ENCODE data around the gene CSHL1. TPM values are rescaled to one million over a fixed set of nuclear protein-coding genes. Genes with fewer than 3 reads are reported as not detected.

Gene CSHL1
- total and polyA plus RNA-seq, 2 donors (not counting 1 experiment from before 2014, with no cell fraction given), result not detected

- no peak overlapping the region for H3K4me3 ChIP-seq (replicated peaks in 1 of 4; ENCODE audit: control extremely low read depth in 1 of 4, insufficient read depth in 1 of 4, low read depth in 3 of 4, low read length in 4 of 4)
- H3K27ac ChIP-seq (ENCODE audit: insufficient read depth, low read length), result no peak overlapping the region
- TF ChIP-seq CTCF (conservative IDR thresholded peaks at IDR 0.05 in 1 of 2, IDR thresholded peaks at IDR 0.05 in 1 of 2; ENCODE audit: low read depth in 1 of 2, low read length in 2 of 2) (no peak), EZH2 (IDR thresholded peaks at IDR 0.05; ENCODE audit: low read length, missing control alignments) (no peak)
- no peaks in the 10 kb centered on the region for H3K36me3 ChIP-seq (ENCODE audit: control insufficient read depth, insufficient read depth, low read length)
- H3K4me1 ChIP-seq (ENCODE audit: control insufficient read depth, extremely low read depth, insufficient read depth, low read length), result no peaks in the 10 kb centered on the region
- H3K27me3 ChIP-seq (ENCODE audit: control insufficient read depth, insufficient read depth, low read length), result peaks cover 1% of the 10 kb centered on the region
- no peak overlapping the region for H3K9ac ChIP-seq (ENCODE audit: insufficient read depth, low read length)
- no peak overlapping the region for H2AFZ ChIP-seq (ENCODE audit: low read length)
- H4K20me1 ChIP-seq (ENCODE audit: control insufficient read depth, extremely low read depth, insufficient read depth, low read length), result no peaks in the 10 kb centered on the region
- no peaks in the 10 kb centered on the region for H3K9me3 ChIP-seq (ENCODE audit: control insufficient read depth, insufficient read depth, low read depth, low read length)
- H3K4me2 ChIP-seq (ENCODE audit: extremely low read depth, insufficient read depth, low read length), result no peak overlapping the region
- DNase-seq (ENCODE audit: low read depth in 2 of 2), result no peak
- H3K79me2 ChIP-seq (ENCODE audit: control insufficient read depth, insufficient read depth, low read length), result no peaks in the 10 kb centered on the region
Observed at GRCh38 chr17:63940584-63940983, 29.5 kb upstream of the CSHL1 start.

GRCh38 chr17:63939884-63940283 is 28.8 kb upstream of the CSHL1 start:
- H3K9me3 ChIP-seq (ENCODE audit: control insufficient read depth, insufficient read depth, low read depth, low read length), result no peaks in the 10 kb centered on the region
- H3K27ac ChIP-seq (ENCODE audit: insufficient read depth, low read length), result no peak overlapping the region
- no peaks in the 10 kb centered on the region for H3K36me3 ChIP-seq (ENCODE audit: control insufficient read depth, insufficient read depth, low read length)
- H3K79me2 ChIP-seq (ENCODE audit: control insufficient read depth, insufficient read depth, low read length), result no peaks in the 10 kb centered on the region
- peaks cover 6% of the 10 kb centered on the region for H3K27me3 ChIP-seq (ENCODE audit: control insufficient read depth, insufficient read depth, low read length)
- H3K4me2 ChIP-seq (ENCODE audit: extremely low read depth, insufficient read depth, low read length), result no peak overlapping the region
- H3K4me1 ChIP-seq (ENCODE audit: control insufficient read depth, extremely low read depth, insufficient read depth, low read length), result no peaks in the 10 kb centered on the region
- H2AFZ ChIP-seq (ENCODE audit: low read length), result no peak overlapping the region
- H3K9ac ChIP-seq (ENCODE audit: insufficient read depth, low read length), result no peak overlapping the region
- H3K4me3 ChIP-seq (replicated peaks in 1 of 4; ENCODE audit: control extremely low read depth in 1 of 4, insufficient read depth in 1 of 4, low read depth in 3 of 4, low read length in 4 of 4), result no peak overlapping the region
- no peak for DNase-seq (ENCODE audit: low read depth in 2 of 2)
- TF ChIP-seq EZH2 (IDR thresholded peaks at IDR 0.05; ENCODE audit: low read length, missing control alignments), result no peak
- TF ChIP-seq CTCF (conservative IDR thresholded peaks at IDR 0.05 in 1 of 2, IDR thresholded peaks at IDR 0.05 in 1 of 2; ENCODE audit: low read depth in 1 of 2, low read length in 2 of 2), result no peak
- no peaks in the 10 kb centered on the region for H4K20me1 ChIP-seq (ENCODE audit: control insufficient read depth, extremely low read depth, insufficient read depth, low read length)

GRCh38 chr17:63939401-63939800 is 28.3 kb upstream of the CSHL1 start:
- no peak for DNase-seq (ENCODE audit: low read depth in 2 of 2)
- H3K9me3 ChIP-seq (ENCODE audit: control insufficient read depth, insufficient read depth, low read depth, low read length), result no peaks in the 10 kb centered on the region
- H3K27me3 ChIP-seq (ENCODE audit: control insufficient read depth, insufficient read depth, low read length), result peaks cover 6% of the 10 kb centered on the region
- H4K20me1 ChIP-seq (ENCODE audit: control insufficient read depth, extremely low read depth, insufficient read depth, low read length), result no peaks in the 10 kb centered on the region
- no peak overlapping the region for H3K4me2 ChIP-seq (ENCODE audit: extremely low read depth, insufficient read depth, low read length)
- H3K79me2 ChIP-seq (ENCODE audit: control insufficient read depth, insufficient read depth, low read length), result no peaks in the 10 kb centered on the region
- H3K27ac ChIP-seq (ENCODE audit: insufficient read depth, low read length), result no peak overlapping the region
- H3K9ac ChIP-seq (ENCODE audit: insufficient read depth, low read length), result no peak overlapping the region
- H3K4me3 ChIP-seq (replicated peaks in 1 of 4; ENCODE audit: control extremely low read depth in 1 of 4, insufficient read depth in 1 of 4, low read depth in 3 of 4, low read length in 4 of 4), result no peak overlapping the region
- no peaks in the 10 kb centered on the region for H3K36me3 ChIP-seq (ENCODE audit: control insufficient read depth, insufficient read depth, low read length)
- no peak overlapping the region for H2AFZ ChIP-seq (ENCODE audit: low read length)
- TF ChIP-seq EZH2 (IDR thresholded peaks at IDR 0.05; ENCODE audit: low read length, missing control alignments) (no peak), CTCF (conservative IDR thresholded peaks at IDR 0.05 in 1 of 2, IDR thresholded peaks at IDR 0.05 in 1 of 2; ENCODE audit: low read depth in 1 of 2, low read length in 2 of 2) (no peak)
- no peaks in the 10 kb centered on the region for H3K4me1 ChIP-seq (ENCODE audit: control insufficient read depth, extremely low read depth, insufficient read depth, low read length)
